ENCODE data around the gene ARAF.
"Not testable (repeated sequence)": the region's sequence is repeated elsewhere in the genome, so short reads cannot be mapped to it uniquely, and the experiment has no call there.

ARAF gene

GRCh38 chrX:47586043-47586787 is 25.2 kb downstream of the ARAF start:
- DNase-seq = no peak

DNA sequence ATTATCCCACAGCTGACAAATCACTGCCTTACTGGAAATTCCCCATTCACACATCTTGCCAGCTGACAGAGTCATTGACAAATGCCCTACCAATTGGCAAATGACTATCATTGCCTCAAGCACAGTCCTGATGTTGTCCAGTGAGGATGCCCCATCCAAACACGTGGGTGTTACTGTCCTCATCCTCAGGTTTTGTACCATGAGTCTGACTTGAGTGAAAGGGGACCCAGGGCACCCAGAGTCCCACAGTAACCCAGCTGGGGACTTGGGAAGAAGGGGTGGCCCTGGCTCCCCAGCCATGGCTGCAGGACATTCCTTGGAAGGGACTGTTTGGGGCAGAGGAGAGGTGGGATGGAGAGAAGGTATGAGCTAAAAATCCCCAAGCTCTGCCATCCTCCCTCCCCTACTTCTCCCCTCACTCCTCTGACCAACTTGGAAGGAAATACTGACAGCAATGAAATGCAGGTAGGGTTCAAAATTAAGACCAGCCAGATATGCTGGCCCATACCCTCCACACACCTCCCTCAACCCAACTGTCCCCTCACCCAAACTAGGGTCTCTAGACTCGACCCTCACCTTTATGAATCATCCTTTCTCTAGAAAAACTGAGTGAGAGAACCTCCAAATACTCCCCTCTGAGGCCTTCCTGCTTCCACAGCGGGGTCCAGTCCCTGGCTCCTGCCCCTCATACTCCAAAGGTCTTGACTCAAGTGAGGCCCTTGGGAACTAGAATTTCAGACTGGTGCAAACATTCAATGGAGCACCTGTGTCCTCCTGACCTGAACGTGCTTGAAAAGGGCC is 26.3 kb downstream of the ARAF start:
- DNase-seq = no peak

DNA sequence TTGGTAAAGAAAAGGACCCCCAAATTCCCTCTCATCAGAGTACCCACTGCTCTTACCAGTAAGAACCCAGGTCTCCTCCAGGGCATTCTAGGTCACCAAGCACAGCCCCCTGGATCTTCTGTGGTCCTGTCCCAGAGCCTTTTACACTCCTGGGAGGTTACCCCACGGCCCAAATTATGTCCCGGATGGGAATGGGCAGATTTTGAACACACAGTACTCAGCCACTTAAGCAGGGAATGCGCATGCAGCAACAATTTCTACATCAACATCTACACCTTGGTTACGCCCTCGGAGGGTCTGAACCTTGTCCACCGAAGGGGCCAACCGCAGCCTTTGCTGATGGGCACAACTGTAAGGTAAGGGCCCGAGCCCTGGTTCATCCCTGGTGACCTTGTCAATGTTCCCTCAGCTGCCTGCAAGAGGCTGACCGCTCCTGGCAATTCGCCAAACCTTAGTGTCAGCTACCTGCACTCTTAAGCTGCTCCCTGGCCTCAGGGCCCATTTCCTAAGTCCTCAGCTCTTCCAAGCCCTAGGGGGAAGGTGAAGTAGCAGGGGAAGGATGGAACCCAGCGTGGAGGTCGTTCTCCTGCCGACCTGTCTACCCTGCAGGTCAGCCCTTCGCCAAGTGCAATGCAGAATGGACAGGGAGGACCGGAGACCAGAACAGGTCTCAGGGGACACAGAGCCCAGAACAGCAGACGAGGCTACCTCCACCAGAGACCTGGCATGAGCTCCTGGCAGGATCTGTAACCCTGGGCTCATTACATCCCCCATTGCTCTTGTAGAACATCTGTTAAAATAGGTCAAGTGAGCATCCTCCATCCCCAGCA is 27.1 kb downstream of the ARAF start:
- DNase-seq = no peak

- no peak for DNase-seq
These were observed 30.0 kb downstream of the ARAF start for GRCh38 chrX:47590984-47591383.

DNA sequence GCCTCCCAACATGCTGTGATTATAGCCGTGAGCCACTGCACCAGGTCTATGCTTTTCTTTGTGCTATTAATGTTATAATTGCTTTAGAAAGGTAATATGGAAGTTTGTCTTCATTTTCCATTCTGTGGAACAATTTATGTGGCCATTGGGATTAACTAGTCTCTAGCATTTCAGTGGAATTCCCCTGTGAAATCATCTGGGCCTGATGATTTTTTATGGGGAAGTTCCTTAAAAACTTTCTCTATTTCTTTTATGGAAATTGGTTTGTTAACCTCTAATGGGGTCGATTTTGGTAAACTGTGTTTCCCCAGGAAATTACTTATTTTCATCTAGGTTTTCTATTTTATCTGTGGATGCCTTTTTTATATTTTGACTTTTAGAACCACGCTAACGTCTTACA is 32.5 kb downstream of the ARAF start:
- DNase-seq = no peak

DNA sequence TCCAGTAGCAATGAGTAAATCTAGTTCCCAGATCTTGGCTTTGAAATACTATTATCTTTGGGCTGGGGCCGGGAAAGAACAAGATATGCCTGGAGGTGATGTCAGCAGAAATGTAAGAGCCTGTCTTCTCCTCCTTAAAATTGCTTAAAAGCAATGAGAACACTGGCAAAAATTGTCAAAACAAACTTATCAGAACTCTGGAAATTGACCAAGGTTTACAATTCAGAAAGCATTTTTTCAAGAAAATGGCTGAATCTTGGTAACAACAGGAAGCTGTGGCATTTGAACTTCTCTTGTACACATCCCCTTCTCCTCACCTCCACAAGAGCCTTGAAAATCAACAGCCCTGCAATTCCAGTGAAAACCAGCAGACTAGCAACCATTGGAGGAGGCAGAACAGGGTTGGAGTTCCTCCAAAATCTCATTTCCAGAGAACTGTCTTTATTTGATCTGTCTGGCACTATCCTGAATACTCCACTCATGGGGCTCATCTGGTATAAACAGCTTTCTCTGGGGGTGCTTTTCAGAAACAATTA is 34.8 kb downstream of the ARAF start:
- no peak for DNase-seq

DNA sequence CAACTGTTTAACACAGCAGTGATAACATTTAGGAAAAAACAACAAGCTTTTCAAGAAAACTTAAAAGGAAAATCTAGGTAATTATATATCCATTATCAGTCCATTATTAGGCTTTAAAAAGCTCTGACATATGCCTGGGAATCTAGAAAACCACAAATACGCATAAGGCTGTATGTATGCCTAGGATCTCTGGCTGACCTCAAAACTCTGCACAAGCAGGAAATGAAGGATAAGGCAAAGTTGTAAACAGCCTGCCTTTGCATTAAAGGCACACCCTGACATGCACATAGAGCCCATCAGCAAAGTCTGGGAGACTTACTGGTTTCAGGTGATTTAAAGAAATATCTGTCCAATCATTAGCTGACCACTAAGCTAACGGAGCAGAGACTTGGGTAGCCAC is 35.3 kb downstream of the ARAF start:
- no peak for DNase-seq

- DNase-seq = no peak
These were observed 36.2 kb downstream of the ARAF start for GRCh38 chrX:47597222-47597621.

- not testable (repeated sequence) for DNase-seq
These were observed 42.1 kb downstream of the ARAF start for GRCh38 chrX:47603125-47603524.

DNA sequence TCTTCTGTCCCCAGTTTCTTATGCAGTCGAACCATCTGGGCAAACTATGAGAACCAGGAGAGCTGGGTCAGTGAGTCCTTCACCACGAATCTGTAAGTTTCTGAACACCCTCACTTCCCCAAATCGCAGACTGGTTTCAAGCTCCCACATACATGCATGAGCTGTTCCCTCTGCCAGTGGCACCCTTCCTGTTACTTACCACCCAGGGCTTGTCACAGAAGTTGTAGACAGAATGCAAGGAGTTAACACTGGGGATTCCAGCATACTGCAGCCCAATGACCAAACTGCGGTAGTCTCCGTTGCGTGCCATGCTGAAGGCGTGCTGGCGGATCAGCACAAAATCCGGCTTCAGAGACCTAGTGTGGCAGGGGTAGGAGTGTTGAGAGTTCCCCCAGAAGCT is 44.0 kb downstream of the ARAF start:
- no peak for DNase-seq

GRCh38 chrX:47607091-47607490 is 46.1 kb downstream of the ARAF start:
- no peak for DNase-seq

DNA sequence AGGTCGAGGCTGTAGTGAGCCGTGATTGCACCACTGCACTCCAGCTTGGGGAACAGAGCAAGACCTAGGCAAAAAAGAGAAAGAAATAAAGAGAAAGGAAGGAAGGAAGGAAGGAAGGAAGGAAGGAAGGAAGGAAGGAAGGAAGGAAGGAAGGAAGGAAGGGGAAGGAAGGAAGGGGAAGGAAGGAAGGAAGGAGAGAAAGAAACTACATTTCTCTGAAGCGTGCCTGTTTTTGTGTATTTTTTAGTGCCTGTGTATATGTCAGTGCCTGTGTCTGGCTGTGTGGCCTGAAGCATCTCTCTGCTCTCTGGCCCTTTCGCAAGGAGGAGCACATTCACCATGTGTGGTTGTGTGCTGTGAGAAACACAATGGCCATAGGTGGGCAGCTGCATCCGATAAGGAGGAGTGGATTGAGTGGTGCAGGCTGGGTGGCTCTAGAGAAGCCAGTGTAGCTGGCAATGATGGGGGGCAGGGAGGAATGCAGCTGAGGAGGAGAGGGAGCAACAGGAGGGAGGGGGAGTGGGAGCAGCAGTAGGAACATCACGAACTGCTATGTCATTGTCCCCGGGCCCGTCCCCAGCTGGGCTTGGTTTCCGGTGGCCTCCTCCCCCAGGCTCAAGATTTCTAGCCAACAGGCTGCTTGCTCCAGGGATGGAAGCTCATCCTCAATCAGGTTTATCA is 47.3 kb downstream of the ARAF start:
- no peak for DNase-seq

GRCh38 chrX:47610511-47610910 is 49.5 kb downstream of the ARAF start:
- no peak for DNase-seq

GRCh38 chrX:47611489-47611888 is 50.5 kb downstream of the ARAF start:
- no peak for DNase-seq

DNA sequence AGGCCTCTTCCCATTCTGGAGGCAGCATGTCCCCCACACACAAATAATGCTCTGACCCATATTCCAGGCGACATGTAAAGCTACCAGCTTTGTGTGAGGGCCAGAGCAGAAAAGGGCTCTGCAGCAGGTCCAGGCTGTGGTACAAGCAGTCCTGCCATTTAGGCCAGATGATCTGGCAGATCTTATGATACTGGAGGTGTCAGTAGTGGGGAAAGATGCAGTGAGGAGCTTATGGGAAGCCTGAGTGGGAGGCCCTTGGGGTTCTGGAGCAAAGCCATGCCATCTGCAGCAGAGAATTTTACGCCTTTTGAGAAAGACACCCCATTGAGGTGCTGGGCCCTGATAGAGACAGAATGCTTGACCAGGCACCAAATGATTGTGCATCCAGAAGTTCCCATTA is 50.9 kb downstream of the ARAF start:
- no peak for DNase-seq

DNA sequence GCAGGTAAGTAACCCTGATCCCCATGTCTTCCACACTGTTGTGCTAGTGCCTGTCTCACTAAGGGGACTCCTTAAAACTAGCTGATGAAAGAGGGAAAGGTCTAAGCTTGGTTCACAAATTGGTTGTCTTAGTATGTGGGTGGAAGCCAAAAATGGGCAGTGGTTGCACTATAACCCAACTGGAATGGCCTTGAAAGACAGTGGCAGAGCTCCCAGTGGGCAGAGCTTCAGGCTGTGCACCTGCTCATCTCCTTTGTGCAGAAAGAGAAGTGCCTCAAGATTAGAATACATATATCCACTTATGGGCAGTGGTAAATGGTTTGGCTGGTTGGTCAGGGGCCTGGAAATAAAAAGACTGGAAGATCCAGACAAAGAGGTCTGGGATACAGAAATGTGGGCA is 51.4 kb downstream of the ARAF start:
- no peak for DNase-seq

DNA sequence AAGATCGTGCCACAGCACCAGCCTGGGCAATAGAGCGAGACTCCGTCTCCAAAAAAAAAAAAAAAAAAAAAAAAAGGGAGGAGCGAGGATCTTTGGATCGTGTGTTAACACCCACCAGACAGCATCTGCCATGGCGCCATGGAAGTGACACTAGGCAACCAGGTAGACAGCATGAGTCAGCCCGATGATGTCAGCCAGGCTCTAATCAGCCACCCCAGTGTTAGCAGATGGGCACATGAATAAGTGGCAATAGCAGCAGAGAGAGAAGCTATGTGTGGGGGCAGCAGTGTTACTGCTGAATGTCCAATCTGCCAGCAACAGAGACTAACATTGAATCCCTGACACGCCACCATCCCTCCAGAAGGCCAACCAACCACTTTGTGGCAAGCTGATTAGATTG is 52.1 kb downstream of the ARAF start:
- DNase-seq = no peak

DNA sequence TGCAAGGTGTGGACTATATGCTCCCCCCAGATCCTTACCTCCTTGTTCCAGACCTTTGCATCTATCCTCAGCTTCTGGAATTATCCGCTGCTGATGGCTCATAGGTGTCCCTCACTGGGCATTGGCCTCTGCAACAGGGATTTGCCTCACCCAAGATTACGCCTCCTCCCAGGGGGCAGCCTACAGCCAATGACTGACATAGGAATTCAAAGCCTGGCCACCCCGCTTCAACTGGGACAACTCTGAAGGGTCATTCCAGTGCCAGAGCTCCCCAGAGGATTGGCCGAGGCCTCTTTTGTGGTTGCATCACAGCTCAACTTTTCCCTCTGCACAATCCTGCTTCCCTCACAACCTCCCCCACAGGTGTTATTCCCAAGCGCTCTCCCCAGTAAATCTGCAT is 53.6 kb downstream of the ARAF start:
- no peak for DNase-seq

GRCh38 chrX:47618923-47619485 is 58.0 kb downstream of the ARAF start:
- DNase-seq = no peak

DNA sequence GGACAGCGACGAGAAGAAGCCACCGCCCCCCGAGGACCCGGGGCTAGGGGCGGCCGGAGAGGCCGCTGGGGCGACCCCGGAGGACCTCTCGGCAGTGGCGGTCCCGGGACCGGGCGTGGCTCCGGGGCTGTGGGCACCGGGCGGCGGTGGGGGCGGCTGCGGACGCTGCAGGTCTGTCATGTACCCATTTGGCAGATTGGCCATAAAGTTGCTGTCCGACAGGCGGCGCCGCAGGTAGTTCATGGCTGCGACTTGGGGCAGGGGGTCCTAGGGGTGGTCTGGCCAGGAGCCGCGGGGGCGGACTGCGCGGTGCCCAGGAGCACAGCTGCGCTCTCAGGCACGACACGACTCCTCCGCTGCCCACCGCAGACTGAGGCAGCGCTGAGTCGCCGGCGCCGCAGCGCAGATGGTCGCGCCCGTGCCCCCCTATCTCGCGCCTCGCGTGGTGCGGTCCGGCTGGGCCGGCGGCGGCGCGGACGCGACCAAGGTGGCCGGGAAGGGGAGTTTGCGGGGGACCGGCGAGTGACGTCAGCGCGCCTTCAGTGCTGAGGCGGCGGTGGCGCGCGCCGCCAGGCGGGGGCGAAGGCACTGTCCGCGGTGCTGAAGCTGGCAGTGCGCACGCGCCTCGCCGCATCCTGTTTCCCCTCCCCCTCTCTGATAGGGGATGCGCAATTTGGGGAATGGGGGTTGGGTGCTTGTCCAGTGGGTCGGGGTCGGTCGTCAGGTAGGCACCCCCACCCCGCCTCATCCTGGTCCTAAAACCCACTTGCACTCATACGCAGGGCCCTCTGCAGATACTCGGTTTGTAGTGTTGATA is 58.7 kb downstream of the ARAF start, which contains the start of gene SYN1:
SYN1 (minus strand) TSS at position 372 of the 817 bp plus-strand sequence; CDS start at position 243, 129 bp downstream.
- DNase-seq = peak; percentile 60

- no peak for DNase-seq
These were observed 59.3 kb downstream of the ARAF start for GRCh38 chrX:47620303-47620685.
